ENCODE results near the gene PADI2.

Gene PADI2

GRCh38 chr1:17112076-17112475, 7.2 kb downstream of the PADI2 start:
- DNase-seq = no peak

GRCh38 chr1:17110555-17110926, 8.7 kb downstream of the PADI2 start:
- DNase-seq = no peak

GRCh38 chr1:17109892-17110554, 9.2 kb downstream of the PADI2 start:
- no peak for DNase-seq

- DNase-seq = no peak
Observed at GRCh38 chr1:17108786-17109185, 10.5 kb downstream of the PADI2 start.

GRCh38 chr1:17108360-17108759, 10.9 kb downstream of the PADI2 start:
- no peak for DNase-seq

GRCh38 chr1:17104782-17105181, 14.5 kb downstream of the PADI2 start:
- DNase-seq = no peak

- no peak for DNase-seq
Observed at GRCh38 chr1:17102232-17102631, 17.0 kb downstream of the PADI2 start.

- DNase-seq = no peak
Observed at GRCh38 chr1:17101261-17101660, 18.0 kb downstream of the PADI2 start.

GRCh38 chr1:17099616-17100340, 19.5 kb downstream of the PADI2 start:
- no peak for DNase-seq

GRCh38 chr1:17098446-17099317, 20.6 kb downstream of the PADI2 start:
- no peak for DNase-seq

GRCh38 chr1:17097787-17098186, 21.5 kb downstream of the PADI2 start:
- DNase-seq = no peak

- no peak for DNase-seq
Observed at GRCh38 chr1:17097147-17097546, 22.1 kb downstream of the PADI2 start.

- no peak for DNase-seq
Observed at GRCh38 chr1:17096584-17096983, 22.7 kb downstream of the PADI2 start.

GRCh38 chr1:17095141-17095540, 24.1 kb downstream of the PADI2 start:
- no peak for DNase-seq

GRCh38 chr1:17094664-17095063, 24.6 kb downstream of the PADI2 start:
- no peak for DNase-seq

GRCh38 chr1:17093822-17094393, 25.3 kb downstream of the PADI2 start:
- no peak for DNase-seq

GRCh38 chr1:17091252-17091651, 28.0 kb downstream of the PADI2 start:
- no peak for DNase-seq

GRCh38 chr1:17089506-17089905, 29.7 kb downstream of the PADI2 start:
- DNase-seq = no peak

- no peak for DNase-seq
Observed at GRCh38 chr1:17086751-17087150, 32.5 kb downstream of the PADI2 start.

GRCh38 chr1:17084787-17085186, 34.5 kb downstream of the PADI2 start:
- DNase-seq = no peak

- DNase-seq = no peak
Observed at GRCh38 chr1:17082761-17083160, 36.5 kb downstream of the PADI2 start.

- no peak for DNase-seq
Observed at GRCh38 chr1:17081439-17081838, 37.8 kb downstream of the PADI2 start.

- no peak for DNase-seq
Observed at GRCh38 chr1:17080880-17081279, 38.4 kb downstream of the PADI2 start.
